Activated naive CD4-positive, alpha-beta T cell (primary cell): ENCODE measurements around the gene ZNF106.

Experiments
- DNase-seq, 4 experiments: peaks; one replicate each; lab custom pipeline; 2025; lab: John Stamatoyannopoulos, UW

ZNF106 gene

DNA sequence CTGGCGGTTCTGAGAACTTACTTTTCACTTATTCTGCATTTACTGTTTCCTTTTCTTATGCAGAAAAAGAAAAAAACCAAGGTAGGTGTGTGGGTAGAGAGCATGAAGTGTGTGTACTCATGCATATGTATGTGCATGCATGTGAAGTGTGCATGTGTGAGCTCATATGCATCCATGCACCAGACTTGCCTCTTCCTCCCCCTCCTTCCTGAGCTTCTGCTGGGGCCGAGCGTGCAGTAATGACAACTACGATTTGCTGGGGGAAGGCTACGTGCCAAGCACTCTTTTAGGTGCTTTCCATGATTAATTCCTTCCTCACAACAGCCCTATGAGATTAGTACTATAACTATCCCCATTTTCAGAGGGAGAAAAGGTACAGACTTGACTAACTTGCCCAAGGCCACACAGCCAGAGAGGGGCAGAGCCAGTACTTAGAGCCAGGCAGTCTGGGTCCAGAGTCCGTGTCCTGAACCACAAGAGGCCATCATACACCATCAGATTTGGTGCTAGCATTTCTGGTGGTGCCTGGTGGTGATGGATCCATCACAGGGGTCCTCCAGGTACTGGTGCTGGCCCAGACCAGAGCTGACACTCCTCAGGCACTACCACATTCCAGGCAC lies 85.0 kb downstream of the ZNF106 start:
- no peak for DNase-seq

DNA sequence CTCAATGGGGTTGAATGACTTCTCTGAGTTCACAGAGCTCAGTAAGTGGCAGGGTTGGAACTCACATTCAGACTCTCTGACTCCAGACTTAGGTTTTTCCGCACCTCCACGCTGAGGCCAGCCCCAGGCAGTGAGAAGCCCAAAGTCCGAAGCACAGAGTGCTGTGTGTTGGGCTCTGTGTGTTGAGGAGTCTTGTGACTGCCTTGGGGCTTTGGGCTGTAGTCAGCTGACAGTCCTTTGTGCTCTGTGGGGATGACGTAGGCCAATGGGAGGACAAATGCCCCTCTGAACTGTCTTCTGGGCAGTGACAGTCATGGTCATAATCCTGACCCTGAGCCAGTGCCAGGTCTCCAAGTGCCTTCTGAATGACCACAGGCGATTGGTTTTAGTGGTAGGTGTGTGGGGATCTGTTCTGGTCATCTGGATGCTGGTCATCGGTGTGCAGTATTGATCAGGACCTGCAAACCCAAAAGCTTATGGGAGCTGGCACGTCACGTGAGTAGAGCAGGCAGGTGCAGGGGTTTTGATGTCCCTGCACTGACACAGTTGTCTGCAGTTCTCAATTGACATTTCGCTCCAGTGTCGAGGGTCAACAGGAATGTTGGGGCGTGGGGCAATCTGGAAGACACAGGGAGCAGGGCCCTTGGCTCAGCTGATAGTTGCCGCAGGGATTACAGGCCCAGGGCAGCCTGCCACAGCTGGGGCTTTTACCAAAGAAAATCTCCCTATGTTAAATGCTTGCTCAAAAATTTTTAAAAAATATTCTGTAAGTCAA lies 86.3 kb downstream of the ZNF106 start:
- DNase-seq: no peak

DNA sequence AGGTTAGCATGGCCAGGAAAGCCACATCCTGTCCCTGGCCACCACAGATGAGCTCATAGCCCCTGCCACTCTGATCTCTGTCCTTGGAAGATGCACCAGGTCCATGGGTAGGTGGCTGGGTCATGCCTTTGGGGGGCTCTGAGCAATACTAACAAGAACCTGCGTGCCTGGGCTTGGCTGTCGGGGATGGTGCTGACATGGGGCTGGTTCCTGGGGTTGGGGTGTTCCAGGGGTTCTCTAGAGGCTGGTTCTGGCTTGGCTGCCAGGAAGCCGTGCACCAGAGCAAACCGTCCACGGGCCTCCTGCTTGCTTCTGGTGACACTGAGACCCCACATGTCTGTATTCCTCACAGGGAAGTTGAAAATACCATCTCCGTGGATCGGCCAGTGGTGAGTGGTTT lies 87.6 kb downstream of the ZNF106 start:
- no peak for DNase-seq

DNA sequence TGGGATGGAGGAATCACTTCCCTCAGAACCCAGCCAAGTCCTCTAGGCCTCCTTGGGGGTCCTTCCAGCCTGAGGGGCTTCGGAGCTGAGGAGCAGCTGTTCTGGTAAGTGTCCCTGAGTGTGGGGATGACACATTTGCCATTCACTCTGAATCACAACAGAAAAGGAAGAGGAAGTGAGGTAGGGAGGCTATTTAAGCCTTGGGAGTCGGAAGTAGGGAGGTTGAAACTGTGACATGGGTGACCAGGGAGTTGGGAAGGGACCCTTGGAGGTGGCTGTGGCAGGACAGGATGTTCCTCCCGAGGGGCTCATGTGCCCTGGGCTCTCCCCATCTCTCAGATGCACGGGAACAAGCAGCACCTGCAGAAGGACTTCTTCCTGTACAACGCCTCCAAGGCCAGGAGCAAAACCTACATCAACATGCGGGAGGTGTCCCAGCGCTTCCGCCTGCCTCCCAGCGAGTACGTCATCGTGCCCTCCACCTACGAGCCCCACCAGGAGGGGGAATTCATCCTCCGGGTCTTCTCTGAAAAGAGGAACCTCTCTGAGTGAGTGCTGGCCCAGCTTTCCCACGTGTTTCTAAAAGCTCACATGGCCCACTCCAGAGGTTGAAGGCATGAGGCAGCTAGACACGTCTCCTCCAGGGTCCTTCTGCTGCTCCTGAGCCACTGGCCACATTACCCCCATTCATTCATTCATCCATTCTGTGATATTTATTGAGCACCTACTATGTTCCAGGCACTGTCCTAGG lies 88.3 kb downstream of the ZNF106 start:
- no peak for DNase-seq

DNA sequence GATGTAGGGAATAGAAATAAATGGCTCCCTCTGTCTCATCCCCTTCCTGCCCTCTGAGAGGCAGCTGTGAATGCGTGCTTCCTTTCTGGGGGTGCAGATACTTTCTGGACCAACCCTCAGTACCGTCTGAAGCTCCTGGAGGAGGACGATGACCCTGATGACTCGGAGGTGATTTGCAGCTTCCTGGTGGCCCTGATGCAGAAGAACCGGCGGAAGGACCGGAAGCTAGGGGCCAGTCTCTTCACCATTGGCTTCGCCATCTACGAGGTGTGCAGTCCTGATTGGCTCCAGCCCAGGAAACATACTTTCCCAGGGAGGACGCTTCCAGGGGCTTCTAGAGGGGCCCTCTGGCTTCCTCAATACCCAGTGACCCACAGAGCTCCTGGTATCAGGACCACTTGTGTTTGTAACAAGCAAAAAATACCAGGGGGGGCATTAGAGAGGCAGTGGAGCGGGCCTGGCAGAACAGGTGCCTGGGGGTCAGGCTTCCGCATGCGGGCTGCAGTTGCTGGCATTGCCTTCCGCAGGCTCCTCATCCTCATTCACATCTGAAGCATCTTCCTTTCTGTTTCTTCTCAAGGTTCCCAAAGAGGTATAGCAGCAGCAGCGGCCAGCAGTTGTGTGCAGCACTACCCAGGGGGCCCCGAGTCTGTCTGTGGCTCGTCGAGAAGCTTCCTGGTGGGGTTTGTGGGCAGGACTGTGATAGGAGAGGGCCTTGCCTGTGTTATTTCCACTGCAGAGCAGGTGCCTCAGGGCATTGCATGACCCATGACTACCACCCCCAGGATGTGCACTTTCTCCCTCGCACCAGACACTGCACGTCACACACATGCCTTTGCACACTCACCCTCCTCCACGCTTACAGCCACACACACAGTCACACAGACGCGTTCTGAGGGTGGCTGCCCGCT lies 89.1 kb downstream of the ZNF106 start:
- no peak for DNase-seq

DNA sequence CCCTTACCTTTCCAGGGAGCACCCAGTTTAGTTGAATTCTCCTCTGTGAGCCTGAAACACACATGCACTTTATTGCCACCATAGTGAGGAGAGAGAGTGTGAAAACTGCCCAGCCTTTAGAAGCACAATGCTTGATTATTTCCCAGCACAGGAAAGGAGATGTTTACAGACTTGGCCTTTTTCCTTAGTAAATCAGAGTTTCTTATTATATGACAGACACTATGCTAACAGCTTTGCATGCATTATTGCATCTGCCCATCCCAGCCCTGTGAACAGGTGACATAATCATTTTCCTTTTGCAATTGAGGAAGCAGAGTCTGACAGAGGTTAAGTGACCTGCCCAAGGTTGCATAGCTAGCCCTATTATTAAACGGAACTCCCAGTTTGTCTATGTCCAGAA lies 95.1 kb downstream of the ZNF106 start:
- no peak for DNase-seq

DNA sequence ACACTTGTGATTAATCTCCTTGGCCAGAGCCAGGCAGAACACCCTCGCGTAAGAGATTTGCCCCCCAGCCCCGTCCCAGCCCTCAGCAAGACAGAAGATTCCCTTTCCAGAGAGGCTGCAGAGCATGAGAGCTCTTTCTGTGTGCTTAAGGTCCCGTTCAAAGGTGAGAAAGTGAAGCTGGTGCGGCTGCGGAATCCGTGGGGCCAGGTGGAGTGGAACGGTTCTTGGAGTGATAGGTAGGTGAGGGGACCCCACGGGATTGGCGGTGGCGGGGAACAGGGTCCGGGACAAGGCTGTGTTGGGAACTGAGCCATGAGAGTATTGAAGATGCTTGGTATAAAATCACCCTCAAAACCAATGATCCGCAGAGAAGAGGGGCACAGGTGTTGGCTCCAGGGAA lies 96.8 kb downstream of the ZNF106 start:
- DNase-seq: no peak

DNA sequence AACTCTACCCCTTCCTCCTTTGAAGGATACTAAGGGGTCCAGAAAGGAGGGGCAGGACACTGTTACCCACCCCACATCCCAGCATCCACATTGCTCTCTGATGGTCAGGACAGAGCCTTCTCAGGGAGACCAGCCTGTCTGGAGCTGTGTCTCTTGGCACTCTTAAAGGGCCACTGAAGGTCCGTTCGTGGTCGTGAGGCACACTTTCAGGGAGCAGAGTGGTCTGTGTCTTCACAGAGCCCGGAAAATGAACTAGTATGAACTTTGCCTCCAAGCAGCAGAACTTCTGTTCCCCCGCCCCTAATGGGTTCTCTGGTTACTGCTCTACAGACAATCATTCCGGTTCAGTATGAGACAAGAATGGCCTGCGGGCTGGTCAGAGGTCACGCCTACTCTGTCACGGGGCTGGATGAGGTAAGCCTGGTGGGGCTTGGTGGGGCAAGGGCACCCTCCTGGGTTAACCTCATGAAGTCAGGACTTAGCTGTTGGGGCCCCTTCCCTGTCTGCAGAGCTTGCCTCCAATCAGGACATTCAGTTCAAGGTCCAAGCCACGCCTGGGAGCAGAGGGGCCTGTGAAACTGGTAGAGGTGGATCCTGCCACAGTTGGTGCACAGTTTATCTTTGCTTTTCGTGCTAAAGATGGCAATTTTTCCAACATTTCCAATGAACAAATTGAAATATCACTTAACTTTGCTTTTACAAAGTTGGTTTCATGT lies 98.5 kb downstream of the ZNF106 start:
- no peak for DNase-seq

DNA sequence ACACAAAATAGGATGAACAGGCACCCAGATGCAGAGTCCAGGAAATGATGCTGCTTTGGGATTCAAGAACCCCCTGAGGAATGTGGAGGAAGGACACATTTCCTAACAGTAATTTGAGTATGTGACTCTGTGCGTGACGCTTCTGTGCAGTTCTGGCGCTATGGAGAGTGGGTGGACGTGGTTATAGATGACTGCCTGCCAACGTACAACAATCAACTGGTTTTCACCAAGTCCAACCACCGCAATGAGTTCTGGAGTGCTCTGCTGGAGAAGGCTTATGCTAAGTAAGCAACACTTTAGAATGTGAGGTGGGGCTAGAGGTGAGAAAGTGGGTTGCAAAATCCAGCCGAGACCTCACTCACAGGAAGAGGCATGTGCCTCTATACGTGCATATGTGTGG lies 103.3 kb downstream of the ZNF106 start:
- no peak for DNase-seq

DNA sequence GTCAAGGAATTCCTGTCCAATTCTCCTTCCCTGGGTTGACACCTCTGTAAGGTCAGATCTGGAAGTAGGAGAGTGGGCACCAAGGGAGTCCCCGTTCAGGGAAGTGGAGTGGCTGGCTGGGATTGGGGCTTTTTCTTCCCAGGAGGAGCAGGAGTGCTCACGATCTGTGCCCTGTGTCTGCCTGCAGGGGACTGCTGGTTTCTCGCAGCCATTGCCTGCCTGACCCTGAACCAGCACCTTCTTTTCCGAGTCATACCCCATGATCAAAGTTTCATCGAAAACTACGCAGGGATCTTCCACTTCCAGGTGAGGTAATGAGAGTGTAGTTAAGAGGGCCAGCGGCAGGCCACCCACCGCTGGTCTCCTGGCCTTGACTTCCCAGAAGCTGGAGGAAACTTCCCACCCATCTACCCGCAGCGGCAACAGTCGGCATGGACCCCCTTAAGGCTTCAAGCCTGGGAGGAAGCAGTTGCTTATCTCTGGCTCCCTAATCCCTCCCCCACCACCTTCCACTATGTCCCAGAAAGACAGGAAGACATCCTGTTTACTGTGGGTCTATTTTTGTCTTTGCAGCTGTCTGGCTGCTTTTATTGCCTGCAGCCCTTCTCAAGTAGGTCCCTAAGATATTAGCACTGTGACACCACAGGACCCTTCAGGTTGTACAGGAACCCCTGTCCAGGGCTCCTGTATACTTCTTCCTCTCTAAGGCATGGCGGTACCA lies 104.8 kb downstream of the ZNF106 start:
- no peak for DNase-seq

DNA sequence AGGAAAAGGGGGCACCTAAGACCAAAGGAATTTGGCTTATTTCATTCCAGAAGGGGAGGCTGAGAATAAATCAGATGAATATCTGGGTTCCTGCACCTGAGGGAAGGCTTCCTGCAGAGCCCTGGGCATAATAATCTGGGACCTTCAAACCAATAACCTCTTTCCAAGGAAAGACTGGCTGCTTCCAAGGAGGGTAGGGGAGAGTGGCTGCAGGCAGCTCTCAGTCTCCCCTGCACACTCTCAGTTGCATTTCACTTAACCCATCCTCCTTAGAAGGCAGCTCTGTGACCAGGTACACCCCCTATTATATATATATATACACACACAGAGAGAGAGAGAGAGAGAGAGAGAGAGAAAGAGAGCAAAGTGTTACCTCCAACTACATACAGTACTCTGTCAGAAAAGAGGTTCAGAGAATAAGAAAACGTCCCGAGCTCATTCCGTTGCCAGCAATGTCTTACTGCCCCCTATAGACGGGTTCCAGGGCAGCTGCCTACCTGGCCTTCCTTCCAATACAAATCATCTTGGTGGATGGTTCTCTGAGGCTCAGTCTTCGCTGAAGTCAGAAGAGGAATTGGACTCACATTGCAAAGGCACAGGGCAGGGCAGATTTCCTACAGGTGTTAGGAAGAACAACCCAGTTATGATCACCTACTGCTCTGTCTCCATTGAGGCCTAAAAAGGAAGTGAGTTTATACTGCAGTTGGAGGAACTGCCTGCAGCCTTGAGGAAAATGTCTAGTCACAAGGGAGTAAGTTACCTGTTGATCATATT lies 105.5 kb downstream of the ZNF106 start:
- no peak for DNase-seq

DNA sequence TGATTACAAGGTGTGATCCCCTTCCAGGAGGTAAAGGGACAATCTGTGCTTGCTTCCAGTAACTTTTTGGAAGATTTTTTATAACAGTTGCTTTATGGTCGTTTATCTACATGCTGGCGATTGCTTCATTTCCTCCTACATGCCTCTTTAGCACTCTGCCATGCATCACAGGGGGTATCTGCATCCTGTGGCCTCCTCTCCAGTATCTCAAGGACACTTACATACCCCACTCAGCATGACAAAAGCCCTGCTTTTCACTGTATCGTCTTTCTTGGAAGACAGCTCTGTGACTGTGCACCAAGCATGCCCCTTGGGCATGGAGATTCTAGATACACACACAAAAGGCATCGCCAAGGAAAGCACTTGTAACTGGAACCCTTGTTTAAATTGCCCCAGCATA lies 106.3 kb downstream of the ZNF106 start:
- DNase-seq: no peak

DNA sequence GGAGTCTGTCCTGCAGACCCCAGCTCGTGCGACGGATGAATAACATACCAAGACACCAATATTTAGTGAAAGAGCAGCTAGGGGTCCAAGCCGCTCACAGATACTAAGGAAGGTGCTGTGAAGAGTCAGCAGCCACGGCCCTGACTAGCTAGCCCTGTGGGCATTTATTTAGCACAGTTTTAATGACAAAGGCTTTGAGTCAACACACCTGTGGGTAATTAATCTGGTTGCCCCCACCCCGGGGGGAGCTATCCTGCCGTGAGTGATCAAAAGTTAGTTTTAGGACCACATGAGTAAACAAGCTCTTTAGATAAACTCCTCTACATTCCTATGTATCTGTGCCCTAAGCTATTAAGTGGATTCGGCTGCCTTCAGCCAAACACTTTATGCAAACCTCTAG lies 112.9 kb downstream of the ZNF106 start:
- DNase-seq: no peak

DNA sequence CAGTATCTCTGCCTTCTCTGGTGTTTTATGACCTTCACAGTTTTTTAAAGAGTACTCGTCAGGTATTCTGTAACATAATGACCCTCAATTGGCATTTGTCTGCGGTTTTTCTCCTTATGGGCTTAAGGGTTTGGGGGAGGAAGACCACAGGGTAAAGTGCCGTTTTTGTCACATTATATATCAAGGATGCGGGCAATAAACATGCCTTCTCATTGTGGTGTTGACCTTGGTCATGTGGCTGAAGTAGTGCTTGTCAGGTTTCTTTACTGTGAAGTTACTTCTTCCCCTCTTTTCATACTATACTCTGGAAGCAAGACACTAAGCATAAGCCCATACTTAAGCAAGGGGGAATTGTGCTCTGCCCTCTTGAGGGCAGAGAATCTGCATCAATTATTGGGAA lies 115.0 kb downstream of the ZNF106 start:
- no peak for DNase-seq

DNA sequence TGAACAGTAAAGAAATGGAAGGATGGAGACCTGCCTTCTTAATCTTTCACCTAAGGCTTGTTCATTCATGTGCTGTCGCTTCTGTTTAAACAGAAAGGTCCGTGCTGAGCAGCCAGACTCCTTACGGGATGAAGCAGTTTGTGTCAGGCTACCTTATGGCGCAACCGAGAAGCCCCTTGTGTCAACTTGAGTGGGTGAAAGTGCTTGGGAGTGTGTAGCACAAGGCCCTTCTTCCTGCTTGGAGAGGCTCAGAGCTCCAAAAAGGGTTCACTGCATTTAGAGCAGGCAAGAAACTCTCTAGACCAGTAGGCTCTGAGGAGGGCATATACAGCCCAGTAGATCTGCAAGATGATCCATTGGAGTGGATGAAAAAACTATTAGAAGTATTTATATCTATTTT lies 115.7 kb downstream of the ZNF106 start:
- DNase-seq: no peak

DNA sequence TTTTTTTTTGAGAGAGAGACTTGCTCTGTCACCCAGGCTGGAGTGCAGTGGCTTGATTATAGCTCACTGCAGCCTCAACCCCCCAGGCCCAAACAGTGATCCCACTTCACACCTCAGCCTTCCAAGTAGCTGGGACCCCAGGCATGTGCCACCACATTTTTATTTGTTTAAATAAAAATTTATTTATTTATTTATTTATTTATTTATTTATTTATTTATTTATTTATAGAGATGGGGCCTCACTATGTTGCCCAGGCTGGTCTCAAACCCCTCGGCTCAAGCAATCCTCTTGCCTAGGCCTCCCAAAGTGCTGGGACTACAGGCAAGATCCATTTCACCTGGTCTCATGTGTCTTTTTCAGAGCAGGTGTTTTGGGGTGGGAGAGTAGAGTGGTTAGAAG lies 116.1 kb downstream of the ZNF106 start:
- DNase-seq: no peak

DNA sequence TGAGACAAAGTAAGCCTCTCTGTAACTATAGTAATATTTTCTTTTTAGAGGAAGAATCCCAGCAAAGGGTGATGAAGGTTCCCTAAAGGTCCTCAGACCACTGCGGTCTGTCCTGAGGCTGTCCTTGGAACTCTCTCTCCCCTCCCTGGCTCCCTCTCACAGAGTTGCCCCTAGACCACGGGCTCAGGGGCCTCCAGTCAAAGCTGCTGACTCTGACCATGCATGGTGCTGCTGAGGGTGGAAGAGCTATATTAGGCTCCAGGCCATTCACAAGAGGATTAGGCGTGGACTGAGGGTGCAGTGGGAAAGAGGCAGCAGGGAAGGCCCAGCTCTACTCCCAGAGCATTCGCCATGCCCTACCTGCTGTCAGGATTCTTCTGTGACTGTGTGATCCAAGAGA lies 117.0 kb downstream of the ZNF106 start:
- no peak for DNase-seq

DNA sequence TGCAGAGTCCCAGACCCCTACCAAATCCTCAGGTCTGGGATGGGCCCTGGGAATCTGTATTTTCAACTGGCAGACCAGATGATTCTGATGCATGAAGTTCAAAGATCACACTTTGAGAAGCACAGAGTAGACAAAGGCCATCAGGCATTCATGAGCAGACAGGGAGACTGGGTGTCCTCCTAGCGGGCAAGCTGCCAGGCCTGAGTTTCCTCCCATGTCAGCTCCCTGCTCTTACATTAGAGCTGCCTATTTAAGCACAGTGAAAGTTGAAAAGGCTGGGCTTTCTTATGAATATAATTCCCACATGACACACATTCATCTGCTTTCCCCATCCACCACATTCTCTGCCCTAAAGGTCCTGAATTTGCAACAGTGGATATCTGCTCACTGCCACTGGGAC lies 117.7 kb downstream of the ZNF106 start:
- no peak for DNase-seq

DNA sequence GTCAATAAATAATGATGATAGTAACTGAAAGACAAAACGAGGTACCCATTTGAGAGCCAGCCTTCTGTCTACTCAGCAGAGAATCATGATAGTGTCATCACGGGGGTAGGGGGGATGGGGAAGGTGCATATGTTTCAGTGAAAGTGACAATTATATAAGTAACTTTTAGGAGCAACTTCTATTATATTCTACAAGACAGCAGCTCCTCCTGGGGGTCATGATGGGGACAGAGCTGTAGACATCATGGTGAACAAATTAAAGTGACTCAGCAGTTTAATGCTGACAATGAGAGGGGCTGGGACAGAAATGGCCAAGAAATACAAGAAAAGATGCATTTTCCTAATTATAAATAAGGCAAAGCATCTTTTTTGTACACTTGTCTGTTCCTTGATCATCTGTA lies 119.8 kb downstream of the ZNF106 start:
- DNase-seq: no peak

DNA sequence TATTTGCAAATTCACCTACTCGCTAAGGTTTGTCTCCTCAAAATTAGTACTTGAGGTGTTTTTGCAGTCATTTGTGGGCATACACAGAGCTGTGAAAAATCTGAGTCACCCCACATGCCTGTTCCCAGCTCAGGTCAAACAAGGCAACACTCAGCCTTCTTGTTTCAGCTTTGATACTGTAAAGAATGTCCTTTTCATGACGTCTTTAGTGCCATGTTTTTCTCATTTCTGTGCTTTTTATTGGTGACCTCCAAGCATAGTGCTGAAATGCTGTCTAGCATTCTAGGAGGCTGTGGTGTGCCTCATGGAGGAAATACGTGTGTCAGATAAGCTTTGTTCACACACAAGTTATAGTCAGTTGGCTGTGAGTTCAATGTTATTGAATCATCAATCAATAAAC lies 122.8 kb downstream of the ZNF106 start:
- no peak for DNase-seq
